GM23248 (cell line): ENCODE results near the gene C7orf25.

Experiments
- EZH2 ChIP-seq: fragments of 200-600 bp; sonication (generic); IDR thresholded peaks from 2 replicates; pipeline ENCODE4 v1.6.1; 2018; ENCODE audit warnings: antibody characterized with exemption, mild to moderate bottlenecking; ENCODE audit not compliant: insufficient read depth, poor library complexity, severe bottlenecking
- EZH2phosphoT487 ChIP-seq: fragments of 200-600 bp; sonication (generic); IDR thresholded peaks from 2 replicates; pipeline ENCODE4 v1.6.1; 2018; ENCODE audit warnings: antibody characterized with exemption, moderate library complexity, mild to moderate bottlenecking, low read depth; ENCODE audit not compliant: insufficient read depth

DNA sequence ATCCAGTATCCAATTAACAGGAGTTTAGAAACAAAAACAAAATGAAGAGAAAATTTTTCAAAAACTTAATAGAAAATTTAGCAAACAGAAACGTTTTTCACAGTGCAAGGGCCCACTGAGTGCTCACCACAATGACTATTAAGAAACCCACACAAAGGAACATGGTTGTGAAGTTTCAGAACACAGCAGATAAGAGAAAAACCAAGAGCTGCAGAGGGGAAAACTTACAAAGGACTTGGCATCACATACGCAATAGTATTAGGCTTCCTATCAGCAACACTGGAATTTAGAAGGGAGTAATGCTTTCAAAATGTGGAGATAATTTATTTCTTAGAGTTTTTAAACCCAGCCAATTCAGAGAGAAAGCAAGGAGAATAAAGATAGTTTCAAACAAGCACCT lies 1.7 kb upstream of the C7orf25 start:
- TF ChIP-seq EZH2phosphoT487 (no peak), EZH2 (no peak)
